ENCODE data around the gene XPC. TPM values are rescaled to one million over a fixed set of nuclear protein-coding genes. Genes with fewer than 3 reads are reported as not detected.

The XPC gene
- polyA plus RNA-seq, 3 donors, result 13.4 to 22.0 (median 15.5) TPM

- Histone ChIP-seq H3K79me2 (ENCODE audit: insufficient read depth, low read length) (no peaks in the 10 kb centered on the region), H3K4me2 (replicated peaks; ENCODE audit: extremely low read depth, low read length, poor library complexity, severe bottlenecking) (no peak overlapping the region), H3K4me1 (ENCODE audit: control insufficient read depth in 1 of 2, insufficient read depth in 2 of 2, low read length in 2 of 2) (peaks cover 8 to 9% of the 10 kb centered on the region in 2 donors), H4K20me1 (ENCODE audit: insufficient read depth, low read length) (no peaks in the 10 kb centered on the region), H2AFZ (ENCODE audit: insufficient read depth, low read depth, low read length, poor library complexity, severe bottlenecking) (no peak overlapping the region), H3K36me3 (replicated peaks in 1 of 2; ENCODE audit: control insufficient read depth in 1 of 2, insufficient read depth in 2 of 2, low read length in 2 of 2) (no peaks in the 10 kb centered on the region), H3K27me3 (ENCODE audit: control insufficient read depth in 2 of 2, insufficient read depth in 2 of 2, low read length in 2 of 2) (no peaks in the 10 kb centered on the region), H3K27ac (ENCODE audit: low read depth in 1 of 2, low read length in 2 of 2) (no peak overlapping the region), H3K4me3 (replicated peaks in 1 of 3; ENCODE audit: low read depth in 2 of 3, low read length in 3 of 3) (no peak overlapping the region), H3K9me3 (replicated peaks in 1 of 2; ENCODE audit: control insufficient read depth in 1 of 2, insufficient read depth in 1 of 2, low read length in 2 of 2) (no peaks in the 10 kb centered on the region), H3K9ac (ENCODE audit: insufficient read depth, low read length, poor library complexity, severe bottlenecking) (no peak overlapping the region)
- no peak overlapping the region for H3K27ac Mint-ChIP-seq
- H3K9me3 Mint-ChIP-seq, result no peaks in the 10 kb centered on the region
- intact Hi-C loops (cut with micrococcal nuclease), result no loop called here
- peaks cover 9% of the 10 kb centered on the region for H3K4me1 Mint-ChIP-seq
- no peaks in the 10 kb centered on the region for H3K36me3 Mint-ChIP-seq
- DNase-seq, result no peak
- H3K27me3 Mint-ChIP-seq (ENCODE audit: low read depth in 3 of 3), result peaks cover 0 to 2% (median 0%) of the 10 kb centered on the region in 3 donors
- H3K4me3 Mint-ChIP-seq, result no peak overlapping the region
- WGBS (ENCODE audit: insufficient coverage), result 100% methylated on average over 2 of the region's 5 CpGs
- TF ChIP-seq CTCF (IDR thresholded peaks at IDR 0.05), result no peak
Measured at GRCh38 chr3:14208977-14209394, 30.6 kb upstream of the XPC start.

DNA sequence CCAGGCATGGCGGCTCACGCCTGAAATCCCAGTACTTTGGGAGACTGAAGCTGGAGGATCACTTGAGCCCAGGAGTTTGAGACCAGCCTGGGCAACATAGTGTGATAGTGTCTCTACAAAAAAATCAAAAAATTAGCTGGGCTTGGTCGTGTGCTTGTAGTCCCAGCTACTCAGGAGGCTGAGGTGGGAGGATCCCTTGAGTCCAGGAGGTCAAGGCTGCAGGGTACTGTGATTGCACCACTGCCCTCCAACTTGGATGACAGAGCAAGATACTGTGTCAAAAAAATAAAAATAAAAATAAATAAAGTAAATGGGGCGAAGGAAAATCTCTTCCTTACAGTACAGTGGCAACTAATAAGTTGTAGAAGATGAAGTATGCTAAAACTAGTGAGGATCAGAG is 29.8 kb upstream of the XPC start:
- Histone ChIP-seq H3K4me1 (ENCODE audit: control insufficient read depth in 1 of 2, insufficient read depth in 2 of 2, low read length in 2 of 2) (peaks cover 9 to 11% of the 10 kb centered on the region in 2 donors), H3K79me2 (ENCODE audit: insufficient read depth, low read length) (no peaks in the 10 kb centered on the region), H3K9me3 (replicated peaks in 1 of 2; ENCODE audit: control insufficient read depth in 1 of 2, insufficient read depth in 1 of 2, low read length in 2 of 2) (no peaks in the 10 kb centered on the region), H3K4me3 (replicated peaks in 1 of 3; ENCODE audit: low read depth in 2 of 3, low read length in 3 of 3) (no peak overlapping the region), H3K27ac (ENCODE audit: low read depth in 1 of 2, low read length in 2 of 2) (no peak overlapping the region), H4K20me1 (ENCODE audit: insufficient read depth, low read length) (no peaks in the 10 kb centered on the region), H3K9ac (ENCODE audit: insufficient read depth, low read length, poor library complexity, severe bottlenecking) (no peak overlapping the region), H3K36me3 (replicated peaks in 1 of 2; ENCODE audit: control insufficient read depth in 1 of 2, insufficient read depth in 2 of 2, low read length in 2 of 2) (no peaks in the 10 kb centered on the region), H3K27me3 (ENCODE audit: control insufficient read depth in 2 of 2, insufficient read depth in 2 of 2, low read length in 2 of 2) (no peaks in the 10 kb centered on the region), H3K4me2 (replicated peaks; ENCODE audit: extremely low read depth, low read length, poor library complexity, severe bottlenecking) (no peak overlapping the region), H2AFZ (ENCODE audit: insufficient read depth, low read depth, low read length, poor library complexity, severe bottlenecking) (no peak overlapping the region)
- 100% methylated on average over 1 of the region's 4 CpGs for WGBS (ENCODE audit: insufficient coverage)
- intact Hi-C loops (cut with micrococcal nuclease), result no loop called here
- no peak overlapping the region for H3K4me3 Mint-ChIP-seq
- H3K9me3 Mint-ChIP-seq, result no peaks in the 10 kb centered on the region
- peaks cover 0 to 2% (median 0%) of the 10 kb centered on the region in 3 donors for H3K27me3 Mint-ChIP-seq (ENCODE audit: low read depth in 3 of 3)
- no peak for TF ChIP-seq CTCF (IDR thresholded peaks at IDR 0.05)
- peaks cover 13% of the 10 kb centered on the region for H3K4me1 Mint-ChIP-seq
- H3K36me3 Mint-ChIP-seq, result no peaks in the 10 kb centered on the region
- DNase-seq, result no peak
- H3K27ac Mint-ChIP-seq, result no peak overlapping the region

Measured in CD14-positive monocyte (primary cell).